SK-N-MC (cell line): Measurements from ENCODE around the gene MYO7A.

Experiments
- EZH2 ChIP-seq: fragments of 200-600 bp; sonication (generic); IDR thresholded peaks from one replicate; pipeline ENCODE4 v1.6.1; 2017; ENCODE audit warnings: antibody characterized with exemption
- FOXP2 ChIP-seq: optimal IDR thresholded peaks from 2 replicates; pipeline ENCODE3; 2011; ENCODE audit warnings: mild to moderate bottlenecking, moderate library complexity; ENCODE audit not compliant: insufficient read depth; ENCODE audit errors: extremely low read length, control extremely low read depth
- POLR2AphosphoS5 ChIP-seq: IDR thresholded peaks from 2 replicates; pipeline ENCODE4 v1.6.1; 2012; ENCODE audit warnings: mild to moderate bottlenecking, low read depth, low read length, borderline replicate concordance

DNA sequence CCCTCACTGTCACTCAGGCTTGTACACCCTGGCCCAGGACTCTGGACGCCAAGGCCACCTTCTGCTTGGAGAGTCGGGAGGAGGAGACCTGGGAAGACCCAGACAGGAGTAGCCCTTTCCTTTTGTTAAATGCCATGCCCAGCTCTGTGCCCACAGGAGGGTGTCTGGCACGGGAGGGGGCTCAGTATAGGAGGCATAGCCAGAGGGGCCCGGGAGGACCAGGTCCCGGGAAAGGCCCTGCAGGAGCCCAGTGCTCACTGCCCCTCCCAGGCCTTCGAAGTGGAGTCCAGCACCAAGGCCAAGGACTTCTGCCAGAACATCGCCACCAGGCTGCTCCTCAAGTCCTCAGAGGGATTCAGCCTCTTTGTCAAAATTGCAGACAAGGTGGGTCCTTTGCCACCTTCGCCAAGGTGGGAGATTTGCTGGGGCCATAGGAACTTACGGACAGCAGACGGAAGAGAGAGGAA lies 79.0 kb downstream of the MYO7A start:
- TF ChIP-seq EZH2 (no peak), POLR2AphosphoS5 (no peak), FOXP2 (no peak)
